Measurements from ENCODE around the gene RAP1GDS1. TPM values are rescaled to one million over a fixed set of nuclear protein-coding genes. Genes with fewer than 3 reads are reported as not detected.

The RAP1GDS1 gene
- total RNA-seq, 1 experiment from 2014 or later = 31.1 TPM

DNA sequence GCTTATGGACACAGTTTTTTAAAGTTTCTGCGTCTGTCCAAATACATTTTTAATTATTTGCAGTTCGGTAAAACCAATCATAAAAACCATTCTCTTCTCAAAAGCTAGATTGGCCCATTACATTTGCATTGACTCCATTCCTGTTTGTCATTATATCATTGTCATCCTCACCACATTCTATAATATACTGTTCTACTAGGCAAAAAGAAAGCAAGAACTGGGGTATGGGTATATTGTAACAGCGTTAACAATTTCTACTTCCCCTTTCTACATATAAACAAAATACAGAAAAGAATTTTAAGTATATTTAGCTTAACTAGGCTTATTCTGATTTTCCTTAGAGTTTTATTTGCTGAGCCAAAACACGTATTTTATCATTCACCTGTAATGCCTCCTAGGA, 91.8 kb downstream of the RAP1GDS1 start:
- BruUV-seq (replicated peaks) = no TSS peak
- intact Hi-C loops (cut with micrococcal nuclease) = no loop called here

DNA sequence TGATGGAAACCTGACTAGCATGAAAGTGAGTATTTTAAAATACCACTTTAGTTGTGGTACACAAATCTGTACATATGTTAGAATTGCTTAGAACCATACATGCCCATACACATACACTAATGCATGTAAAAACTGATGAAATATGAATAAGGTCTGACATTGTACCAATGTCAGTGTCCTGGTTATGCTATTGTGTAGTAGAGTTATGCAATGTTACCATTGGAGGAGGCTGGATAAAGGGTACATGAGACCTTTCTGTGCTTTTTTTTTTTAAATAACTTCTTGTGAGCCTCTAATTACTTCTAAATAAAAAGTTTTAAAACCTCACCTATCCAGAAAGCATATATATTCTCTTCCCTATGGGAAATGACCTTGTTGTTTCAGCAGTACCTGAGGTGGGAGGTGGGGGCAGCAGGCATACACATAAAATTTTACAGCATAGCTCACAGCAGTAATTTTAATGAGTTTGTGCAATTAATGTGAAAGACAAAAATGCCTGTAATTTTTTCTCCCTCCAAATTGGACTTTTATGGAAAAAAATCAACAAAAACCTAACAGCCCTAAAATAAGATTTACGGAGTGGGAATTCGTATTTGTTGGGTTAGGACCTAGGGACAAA, 97.6 kb downstream of the RAP1GDS1 start:
- no TSS peak for BruUV-seq (replicated peaks)
- DNase-seq = no peak
- no peak overlapping the region for H3K27ac ChIP-seq (ENCODE audit: low read length)
- no peaks in the 10 kb centered on the region for H3K4me1 ChIP-seq (ENCODE audit: insufficient read depth, low read length)
- ATAC-seq = no peak
- no peaks in the 10 kb centered on the region for H3K9me3 ChIP-seq (ENCODE audit: low read length)
- TF ChIP-seq EZH2phosphoT487 (IDR thresholded peaks at IDR 0.05; ENCODE audit: borderline replicate concordance, low read length) (no peak), CTCF (conservative IDR thresholded peaks at IDR 0.05; ENCODE audit: low read depth, low read length) (no peak), EZH2 (IDR thresholded peaks at IDR 0.05; ENCODE audit: low read length, unreplicated experiment) (no peak)
- no peaks in the 10 kb centered on the region for H3F3A ChIP-seq (ENCODE audit: low read length, unreplicated experiment)
- H3K27me3 ChIP-seq (ENCODE audit: low read length) = no peaks in the 10 kb centered on the region
- intact Hi-C loops (cut with micrococcal nuclease) = no loop called here
- no peak overlapping the region for H2AFZ ChIP-seq (ENCODE audit: low read length)
- H3K79me2 ChIP-seq (ENCODE audit: low read length) = no peaks in the 10 kb centered on the region
- POLR2A ChIA-PET (ENCODE audit: unreplicated experiment) = no interaction called here
- H3K9me2 ChIP-seq (replicated peaks; ENCODE audit: low read length) = no peaks in the 10 kb centered on the region
- no peak overlapping the region for H3K4me3 ChIP-seq (ENCODE audit: low read length)
- no peak overlapping the region for H3K4me2 ChIP-seq (ENCODE audit: low read length)
- H4K20me1 ChIP-seq (ENCODE audit: low read length) = no peaks in the 10 kb centered on the region
- no peak overlapping the region for H3K9ac ChIP-seq (ENCODE audit: low read length)
- no peaks in the 10 kb centered on the region for H3K36me3 ChIP-seq (ENCODE audit: low read depth, low read length)
- CTCF ChIA-PET = no interaction called here

More for the DNA sequence above, 91.8 kb downstream of the RAP1GDS1 start:
- Histone ChIP-seq H3F3A (ENCODE audit: low read length, unreplicated experiment) (no peaks in the 10 kb centered on the region), H3K27me3 (ENCODE audit: low read length) (no peaks in the 10 kb centered on the region), H3K4me1 (ENCODE audit: insufficient read depth, low read length) (no peaks in the 10 kb centered on the region), H3K36me3 (ENCODE audit: low read depth, low read length) (no peaks in the 10 kb centered on the region), H3K4me2 (ENCODE audit: low read length) (no peak overlapping the region), H4K20me1 (ENCODE audit: low read length) (no peaks in the 10 kb centered on the region), H3K9ac (ENCODE audit: low read length) (no peak overlapping the region), H3K9me2 (replicated peaks; ENCODE audit: low read length) (no peaks in the 10 kb centered on the region), H3K9me3 (ENCODE audit: low read length) (no peaks in the 10 kb centered on the region), H3K79me2 (ENCODE audit: low read length) (0 out of 2 replicates have a peak, but pooled peaks cover 6% of the 10 kb centered on the region), H2AFZ (ENCODE audit: low read length) (no peak overlapping the region), H3K4me3 (ENCODE audit: low read length) (no peak overlapping the region), H3K27ac (ENCODE audit: low read length) (no peak overlapping the region)
- TF ChIP-seq CTCF (conservative IDR thresholded peaks at IDR 0.05; ENCODE audit: low read depth, low read length) = no peak
- no peak for TF ChIP-seq EZH2phosphoT487 (IDR thresholded peaks at IDR 0.05; ENCODE audit: borderline replicate concordance, low read length)
- TF ChIP-seq EZH2 (IDR thresholded peaks at IDR 0.05; ENCODE audit: low read length, unreplicated experiment) = no peak
- ATAC-seq = no peak
- no peak for DNase-seq
- ChIA-PET POLR2A (ENCODE audit: unreplicated experiment) (no interaction called here), CTCF (no interaction called here)

GRCh38 chr4:98359646-98360045, 98.5 kb downstream of the RAP1GDS1 start:
- H3K27me3 ChIP-seq (ENCODE audit: low read length) = no peaks in the 10 kb centered on the region
- no peaks in the 10 kb centered on the region for H3K79me2 ChIP-seq (ENCODE audit: low read length)
- no peaks in the 10 kb centered on the region for H3K9me3 ChIP-seq (ENCODE audit: low read length)
- BruUV-seq (replicated peaks) = no TSS peak
- ChIA-PET CTCF (no interaction called here), POLR2A (ENCODE audit: unreplicated experiment) (no interaction called here)
- H3K9me2 ChIP-seq (replicated peaks; ENCODE audit: low read length) = no peaks in the 10 kb centered on the region
- no peaks in the 10 kb centered on the region for H4K20me1 ChIP-seq (ENCODE audit: low read length)
- DNase-seq (no peak), ATAC-seq (no peak)
- no peaks in the 10 kb centered on the region for H3K36me3 ChIP-seq (ENCODE audit: low read depth, low read length)
- intact Hi-C loops (cut with micrococcal nuclease) = no loop called here
- no peak overlapping the region for H3K4me3 ChIP-seq (ENCODE audit: low read length)
- TF ChIP-seq EZH2phosphoT487 (IDR thresholded peaks at IDR 0.05; ENCODE audit: borderline replicate concordance, low read length) (no peak), CTCF (conservative IDR thresholded peaks at IDR 0.05; ENCODE audit: low read depth, low read length) (no peak), EZH2 (IDR thresholded peaks at IDR 0.05; ENCODE audit: low read length, unreplicated experiment) (no peak)
- no peak overlapping the region for H2AFZ ChIP-seq (ENCODE audit: low read length)
- H3K4me2 ChIP-seq (ENCODE audit: low read length) = no peak overlapping the region
- H3K4me1 ChIP-seq (ENCODE audit: insufficient read depth, low read length) = no peaks in the 10 kb centered on the region
- no peaks in the 10 kb centered on the region for H3F3A ChIP-seq (ENCODE audit: low read length, unreplicated experiment)
- H3K27ac ChIP-seq (ENCODE audit: low read length) = no peak overlapping the region
- H3K9ac ChIP-seq (ENCODE audit: low read length) = no peak overlapping the region
